ENCODE measurements around the gene MNT.

MNT gene

DNA sequence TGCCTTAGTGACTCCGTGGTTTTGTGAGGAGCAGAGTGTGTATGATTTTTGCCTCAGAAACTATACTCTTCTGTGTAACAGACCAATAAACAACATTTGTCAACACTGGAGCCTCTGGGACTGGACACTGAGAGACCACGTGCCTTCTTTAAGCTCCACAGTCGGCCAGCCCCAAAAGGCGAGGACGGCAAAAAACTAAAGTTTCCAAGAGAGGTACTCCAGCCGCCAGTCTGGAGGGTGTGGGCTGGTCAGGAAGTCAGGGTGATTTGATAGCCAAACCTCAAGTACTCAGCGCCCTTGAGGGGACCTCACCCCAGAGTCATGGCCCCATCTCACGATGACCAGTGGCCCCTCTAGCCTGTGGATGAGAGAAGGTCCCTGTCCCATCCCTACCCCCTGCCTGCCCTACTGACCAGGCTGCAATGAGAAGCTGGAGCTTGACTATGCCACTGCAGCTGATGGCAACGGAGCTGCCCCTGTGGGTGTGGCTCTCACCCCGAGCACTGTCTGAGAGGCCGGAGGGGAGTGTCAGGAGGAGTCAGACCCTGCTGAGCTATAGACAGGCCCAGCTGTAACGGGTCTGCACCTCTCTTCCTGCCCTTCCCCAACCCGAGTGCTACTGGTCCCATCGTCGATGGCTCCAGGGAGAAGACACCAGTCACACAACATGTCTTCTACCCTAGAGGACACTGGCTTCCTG lies 19.8 kb downstream of the MNT start:
- DNase-seq (ENCODE audit: low read depth), result no peak

- peak; percentile 72 for DNase-seq (ENCODE audit: low read depth)
Measured at GRCh38 chr17:2380226-2380922, 20.5 kb downstream of the MNT start.

DNA sequence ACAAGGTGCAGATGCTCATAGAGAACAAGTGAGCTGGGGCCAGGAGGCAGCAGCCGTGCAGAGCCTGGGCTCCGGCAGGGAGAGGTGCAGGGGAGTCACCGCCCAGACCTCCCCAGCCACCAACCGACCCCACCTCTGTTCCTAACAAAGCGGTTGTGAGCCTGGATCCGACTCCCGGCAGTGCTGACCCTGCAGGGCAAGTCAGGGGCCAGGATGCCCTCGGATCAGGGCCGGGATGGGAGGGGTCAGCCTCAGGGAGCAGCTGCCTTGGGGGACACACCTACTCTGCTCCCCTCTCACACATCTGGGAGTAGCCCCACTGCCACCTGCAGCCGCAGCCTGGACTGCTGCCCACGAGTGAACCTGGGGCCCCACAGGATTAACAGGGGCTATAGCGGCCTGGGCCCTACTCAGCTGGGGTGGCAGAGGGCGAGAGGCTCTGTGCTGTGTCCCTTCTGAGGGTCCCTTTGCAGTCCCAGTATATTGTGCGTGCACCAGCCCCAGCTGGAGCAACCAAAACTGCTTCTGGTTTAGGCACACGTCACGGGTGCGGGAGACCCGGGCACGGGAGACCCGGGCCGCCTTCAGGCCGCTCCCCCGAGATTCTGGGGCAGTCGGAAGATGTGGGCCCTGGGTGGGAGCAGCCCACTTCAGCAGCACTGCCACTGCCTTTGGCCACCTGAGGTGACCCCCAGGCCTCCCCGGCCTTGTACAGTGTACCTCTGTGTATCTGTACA lies 21.2 kb downstream of the MNT start:
- DNase-seq (ENCODE audit: low read depth), result no peak

DNA sequence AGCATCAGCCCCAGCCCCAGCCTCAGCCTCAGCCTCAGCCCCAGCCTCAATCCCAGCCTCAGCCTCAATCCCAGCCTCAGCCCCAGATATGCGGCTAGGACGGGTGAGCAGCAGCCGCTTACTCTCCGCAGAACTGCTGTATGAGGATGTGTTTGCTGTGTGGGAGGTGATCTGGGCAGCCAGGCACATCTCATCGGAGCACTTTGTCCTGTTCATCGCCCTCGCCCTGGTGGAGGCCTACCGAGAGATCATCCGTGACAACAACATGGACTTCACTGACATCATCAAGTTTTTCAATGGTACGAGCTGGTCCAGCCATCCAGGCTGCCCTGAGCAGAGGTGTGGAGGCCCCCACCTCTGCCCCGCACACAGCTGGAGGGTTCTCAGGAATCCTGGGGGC lies 22.0 kb downstream of the MNT start:
- no peak for DNase-seq (ENCODE audit: low read depth)

DNA sequence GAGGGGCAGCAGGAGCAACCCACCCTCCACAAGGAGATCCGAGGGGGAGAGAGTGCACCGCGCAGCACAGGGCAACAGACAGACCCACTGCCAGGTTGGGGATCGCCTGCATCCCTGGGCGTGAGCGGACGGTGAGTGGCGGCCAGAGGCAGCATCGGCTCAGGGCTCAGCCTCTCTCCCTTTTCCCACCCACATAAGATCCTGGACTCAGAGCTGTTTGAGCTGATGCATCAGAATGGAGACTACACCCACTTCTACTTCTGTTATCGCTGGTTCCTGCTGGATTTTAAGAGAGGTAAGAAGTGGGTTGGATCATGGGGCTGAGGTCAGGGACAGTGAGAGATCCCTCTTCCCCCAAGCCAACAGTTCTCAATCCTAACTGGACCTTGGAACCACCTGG lies 23.2 kb downstream of the MNT start:
- no peak for DNase-seq (ENCODE audit: low read depth)

DNA sequence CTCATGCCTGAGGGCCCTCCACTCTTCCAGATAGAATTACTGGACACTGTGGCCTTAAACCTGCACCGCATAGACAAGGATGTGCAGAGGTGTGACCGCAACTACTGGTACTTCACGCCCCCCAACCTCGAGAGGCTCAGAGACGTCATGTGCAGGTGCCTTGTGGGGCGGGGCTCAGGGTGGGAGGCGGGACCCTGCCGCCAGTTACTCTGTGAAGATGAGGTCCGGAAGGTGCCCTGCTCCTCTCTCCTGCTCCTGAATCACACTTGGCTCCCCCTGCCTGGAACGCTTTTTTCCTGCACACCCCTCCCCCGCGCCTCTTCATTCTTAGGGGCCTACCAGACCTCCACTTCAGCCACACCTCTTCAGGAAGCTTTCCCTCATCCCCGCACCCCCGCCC lies 24.8 kb downstream of the MNT start:
- no peak for DNase-seq (ENCODE audit: low read depth)

- DNase-seq (ENCODE audit: low read depth), result no peak
Measured at GRCh38 chr17:2375406-2375805, 25.5 kb downstream of the MNT start.

GRCh38 chr17:2374549-2375285 lies 26.1 kb downstream of the MNT start:
- DNase-seq (ENCODE audit: low read depth), result no peak

DNA sequence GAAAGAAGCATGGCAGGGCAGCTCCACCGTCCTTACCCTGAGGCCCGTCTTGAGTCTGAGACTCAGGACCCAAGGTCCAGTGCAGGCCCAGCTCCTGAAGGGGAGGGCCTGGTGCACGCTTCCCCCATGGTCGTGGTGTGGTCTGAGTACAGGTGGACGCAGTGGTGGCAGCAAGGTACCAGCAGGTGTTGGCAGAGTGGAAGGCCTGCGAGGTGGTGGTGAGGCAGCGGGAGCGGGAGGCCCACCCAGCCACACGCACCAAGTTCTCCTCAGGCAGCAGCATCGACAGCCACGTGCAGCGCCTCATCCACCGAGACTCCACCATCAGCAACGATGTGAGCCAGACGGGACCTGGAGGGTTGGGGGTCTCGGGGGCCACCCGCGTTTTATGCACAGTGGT lies 27.7 kb downstream of the MNT start:
- DNase-seq (ENCODE audit: low read depth), result no peak

DNA sequence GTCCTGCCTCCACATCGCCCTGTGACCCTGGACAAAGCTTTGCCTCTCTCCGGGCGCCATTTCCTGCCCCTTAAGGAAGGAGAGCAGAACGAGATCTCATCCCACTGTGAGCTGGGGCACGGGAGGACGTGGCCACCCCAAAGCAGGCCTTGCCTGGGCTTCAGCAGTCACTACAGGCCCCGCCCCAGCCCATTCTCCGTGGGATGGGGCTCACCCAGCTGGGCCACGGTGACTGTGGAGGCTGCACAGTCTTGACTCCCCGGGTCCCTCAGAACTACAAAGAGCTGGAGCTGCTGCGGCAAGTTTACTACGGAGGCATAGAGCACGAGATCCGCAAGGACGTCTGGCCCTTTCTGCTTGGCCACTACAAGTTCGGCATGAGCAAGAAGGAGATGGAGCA lies 28.2 kb downstream of the MNT start:
- no peak for DNase-seq (ENCODE audit: low read depth)

GRCh38 chr17:2372180-2372579 lies 28.7 kb downstream of the MNT start:
- DNase-seq (ENCODE audit: low read depth), result no peak

- no peak for DNase-seq (ENCODE audit: low read depth)
Measured at GRCh38 chr17:2371183-2372130, 29.4 kb downstream of the MNT start.

GRCh38 chr17:2370211-2370589 lies 30.7 kb downstream of the MNT start:
- DNase-seq (ENCODE audit: low read depth), result no peak

GRCh38 chr17:2369551-2370210 lies 31.2 kb downstream of the MNT start:
- no peak for DNase-seq (ENCODE audit: low read depth)

DNA sequence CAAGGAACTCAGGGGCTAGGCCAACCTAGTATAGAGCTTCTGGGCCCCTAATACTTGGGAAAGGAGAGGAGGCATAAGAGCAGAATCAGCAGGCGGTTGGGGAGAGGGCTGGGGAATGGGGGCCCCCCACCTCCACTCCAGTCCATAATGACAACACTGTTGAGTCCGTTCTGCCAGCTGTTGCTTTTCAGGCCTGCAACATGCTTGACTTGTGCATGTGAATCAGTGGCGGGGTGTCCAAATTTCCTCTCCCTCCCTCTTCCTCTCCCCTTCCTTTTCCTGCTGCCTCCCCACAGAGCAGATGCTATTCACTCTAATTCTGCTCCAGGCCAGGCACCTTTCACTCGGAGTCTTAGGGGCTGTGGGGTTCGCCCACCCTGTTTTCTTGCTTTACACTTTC lies 31.8 kb downstream of the MNT start:
- no peak for DNase-seq (ENCODE audit: low read depth)

DNA sequence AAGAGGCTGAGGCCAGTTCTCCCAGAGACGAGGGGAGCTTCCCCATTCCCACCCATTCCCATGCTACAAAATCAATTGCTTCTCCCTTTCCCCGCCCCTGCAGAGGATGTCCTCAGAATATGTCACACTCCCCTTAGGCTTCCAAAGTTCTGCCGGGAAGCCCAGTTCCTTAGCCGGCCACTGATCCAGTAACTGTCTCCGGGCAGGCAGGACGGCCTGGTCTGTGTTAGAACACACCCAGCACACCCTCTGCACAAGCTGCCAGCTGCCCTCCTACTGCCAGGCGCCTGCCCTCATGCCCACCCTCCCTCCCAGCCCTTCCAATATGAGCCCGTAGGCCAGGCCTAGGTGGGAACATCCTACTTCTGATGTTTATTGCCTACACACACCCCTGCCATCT lies 32.5 kb downstream of the MNT start:
- no peak for DNase-seq (ENCODE audit: low read depth)

DNA sequence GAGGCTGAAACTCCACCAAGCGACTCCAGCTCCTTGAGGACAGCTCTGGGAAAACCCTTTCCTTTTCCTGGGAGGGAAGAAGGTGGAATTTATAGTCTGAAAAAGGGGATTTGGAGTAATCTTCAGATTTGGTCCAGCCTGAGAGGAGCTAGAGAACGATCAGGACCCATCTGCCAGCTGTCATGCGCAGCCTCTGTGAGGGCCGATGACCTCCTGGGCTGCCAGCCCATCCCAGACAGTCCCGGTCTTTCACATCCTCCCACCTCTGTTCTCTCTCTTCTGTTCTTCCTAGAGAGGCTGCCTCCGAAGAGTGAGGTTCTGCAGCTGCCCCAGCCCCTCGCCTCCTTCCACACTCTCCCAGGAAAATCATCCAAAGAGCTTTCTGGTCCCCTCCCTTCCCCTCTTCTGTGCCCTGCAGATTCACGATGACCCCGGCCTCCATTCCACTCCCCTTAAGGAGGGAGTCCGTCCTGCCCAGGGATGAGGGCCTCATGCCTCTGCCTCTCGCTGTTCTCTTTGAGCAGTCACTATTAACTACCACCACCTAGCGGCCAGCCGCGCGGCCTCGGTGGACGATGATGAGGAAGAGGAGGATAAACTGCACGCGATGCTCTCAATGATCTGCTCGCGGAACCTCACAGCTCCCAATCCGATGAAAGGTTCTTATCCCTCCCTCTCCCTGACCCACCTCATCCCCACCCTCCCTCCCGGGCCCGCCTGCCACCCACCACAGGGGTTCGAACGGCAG lies 33.9 kb downstream of the MNT start:
- no peak for DNase-seq (ENCODE audit: low read depth)

DNA sequence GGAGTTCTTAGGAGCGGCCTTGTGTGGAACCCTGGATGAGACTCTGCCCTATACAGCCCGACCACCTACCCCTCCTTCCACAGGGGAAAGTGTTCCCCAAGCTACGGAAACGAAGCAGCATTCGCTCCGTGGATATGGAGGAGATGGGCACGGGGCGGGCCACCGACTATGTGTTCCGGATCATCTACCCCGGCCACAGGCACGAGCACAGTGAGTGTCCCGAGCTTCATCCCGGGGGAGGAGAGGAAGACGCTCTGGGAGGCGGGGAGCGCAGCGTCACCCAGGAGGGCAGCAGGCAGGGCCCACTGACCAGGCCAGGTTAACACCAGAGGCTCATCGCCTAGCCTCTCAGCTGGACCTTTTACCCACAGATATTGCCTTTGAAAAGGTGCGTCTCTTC lies 35.7 kb downstream of the MNT start:
- no peak for DNase-seq (ENCODE audit: low read depth)

DNA sequence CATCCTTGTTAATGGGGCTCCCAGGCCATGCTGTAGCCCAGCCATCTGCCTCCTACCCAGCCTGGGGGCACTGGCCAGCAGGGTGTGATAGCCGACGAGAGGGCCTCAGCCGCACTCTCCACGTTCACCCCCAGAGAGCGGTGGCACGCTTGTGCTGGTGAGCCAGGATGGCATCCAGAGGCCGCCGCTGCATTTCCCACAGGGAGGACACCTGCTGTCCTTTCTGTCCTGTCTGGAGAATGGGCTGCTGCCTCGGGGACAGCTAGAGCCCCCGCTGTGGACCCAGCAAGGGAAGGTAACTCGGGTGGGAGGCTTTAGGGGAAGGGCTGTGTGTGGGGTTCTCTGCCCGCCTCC lies 36.1 kb downstream of the MNT start:
- no peak for DNase-seq (ENCODE audit: low read depth)
